Tibial artery (tissue), 4 donors: ENCODE results near the gene RRAD.

Experiments
- DNase-seq, 2 donors: peaks; one replicate each; pipeline ENCODE4 v3.0.0-alpha.2; 2019
- H3K27ac ChIP-seq, 2 donors: fragments of 200-600 bp; sonication (generic) in 1 of 2; 1 replicate in 1 of 2; 2 replicates in 1 of 2; pipeline ENCODE4 v1.5.1; 2018 to 2019; ENCODE audit warnings: mild to moderate bottlenecking in 1 of 2
- H3K27me3 ChIP-seq, 2 donors: fragments of 200-600 bp; sonication (generic) in 1 of 2; one replicate each; pipeline versions ENCODE4 v1.5.1 to v1.6.0; 2016 to 2019
- H3K36me3 ChIP-seq, 3 donors: fragments of 200-600 bp; sonication (generic) in 2 of 3; one replicate each; pipeline ENCODE4 v1.5.1; 2016 to 2019; ENCODE audit warnings: mild to moderate bottlenecking in 2 of 3
- H3K4me1 ChIP-seq, 4 donors: fragments of 200-600 bp; sonication (generic) in 2 of 4; 1 replicate in 3 of 4; 2 replicates in 1 of 4; pipeline ENCODE4 v1.5.1; 2016 to 2019
- H3K4me3 ChIP-seq, 2 donors: fragments of 200-600 bp; sonication (generic) in 1 of 2; 1 replicate in 1 of 2; 2 replicates in 1 of 2; pipeline ENCODE4 v1.5.1; 2018 to 2019; ENCODE audit warnings: mild to moderate bottlenecking in 2 of 2
- H3K9me3 ChIP-seq, 3 donors: fragments of 200-600 bp; sonication (generic) in 1 of 3; one replicate each; pipeline ENCODE4 v1.5.1; 2016 to 2019
- CTCF ChIP-seq, 2 experiments: fragments of 200-600 bp in 1 of 2; fragments of 450-650 bp in 1 of 2; IDR thresholded peaks; one replicate each; pipeline ENCODE4 v1.5.1; 2017 to 2019; ENCODE audit warnings: antibody characterized with exemption in 2 of 2, mild to moderate bottlenecking in 1 of 2, moderate library complexity in 1 of 2
- intact Hi-C: fragments of 100-400 bp; cut with DNase I; formaldehyde crosslinking; loops from one replicate; pipeline ENCODE4 v1.15.0; 2023; ENCODE audit warnings: low total_unique reads

RRAD gene

GRCh38 chr16:66920924-66921680 lies 4.2 kb downstream of the RRAD start:
- H3K27me3 ChIP-seq, result no peaks in the 10 kb centered on the region
- H3K36me3 ChIP-seq, result peaks cover 12 to 20% (median 20%) of the 10 kb centered on the region in 3 donors
- no peak overlapping the region for H3K4me3 ChIP-seq
- H3K27ac ChIP-seq, result peak overlapping the region; percentile 97
- H3K4me1 ChIP-seq, result peaks cover 0 to 54% (median 41%) of the 10 kb centered on the region in 4 donors
- no peak for TF ChIP-seq CTCF (IDR thresholded peaks at IDR 0.05)
- no peaks in the 10 kb centered on the region for H3K9me3 ChIP-seq
- intact Hi-C loops, result no loop called here
- no peak for DNase-seq

- peaks cover 0 to 50% (median 35%) of the 10 kb centered on the region in 4 donors for H3K4me1 ChIP-seq
- no peak overlapping the region for H3K4me3 ChIP-seq
- TF ChIP-seq CTCF (IDR thresholded peaks at IDR 0.05), result no peak
- DNase-seq, result no peak
- intact Hi-C loops, result no loop called here
- no peaks in the 10 kb centered on the region for H3K9me3 ChIP-seq
- H3K36me3 ChIP-seq, result peaks cover 12 to 20% (median 20%) of the 10 kb centered on the region in 3 donors
- H3K27me3 ChIP-seq, result no peaks in the 10 kb centered on the region
- peak overlapping the region; percentile 97 for H3K27ac ChIP-seq
These were observed 5.1 kb downstream of the RRAD start for GRCh38 chr16:66920299-66920590.

- no peak for DNase-seq
- H3K27me3 ChIP-seq, result no peaks in the 10 kb centered on the region
- H3K4me3 ChIP-seq, result no peak overlapping the region
- no peaks in the 10 kb centered on the region for H3K9me3 ChIP-seq
- H3K36me3 ChIP-seq, result peaks cover 12 to 20% (median 20%) of the 10 kb centered on the region in 3 donors
- intact Hi-C loops, result no loop called here
- peaks cover 0 to 50% (median 34%) of the 10 kb centered on the region in 4 donors for H3K4me1 ChIP-seq
- no peak for TF ChIP-seq CTCF (IDR thresholded peaks at IDR 0.05)
- peak overlapping the region; percentile 97 for H3K27ac ChIP-seq
These were observed 5.6 kb downstream of the RRAD start for GRCh38 chr16:66919569-66920298.

GRCh38 chr16:66918803-66919568 lies 6.3 kb downstream of the RRAD start, which contains the start of gene CDH16:
Gene CDH16, minus strand, starts transcription at chr16:66918885. Its CDS starts 820 bp downstream, at chr16:66918065.
- no peaks in the 10 kb centered on the region for H3K9me3 ChIP-seq
- H3K36me3 ChIP-seq, result peaks cover 12 to 20% (median 18%) of the 10 kb centered on the region in 3 donors
- DNase-seq, result no peak
- H3K27ac ChIP-seq, result peak within 1 kb of the TSS; percentile 97
- TF ChIP-seq CTCF (IDR thresholded peaks at IDR 0.05), result no peak
- H3K4me1 ChIP-seq, result peaks cover 0 to 46% (median 33%) of the 10 kb centered on the region in 4 donors
- intact Hi-C loops, result no loop called here
- no peaks in the 10 kb centered on the region for H3K27me3 ChIP-seq
- H3K4me3 ChIP-seq, result no peak within 1 kb of the TSS

GRCh38 chr16:66918355-66918754 lies 7.0 kb downstream of the RRAD start:
- Histone ChIP-seq H3K4me1 (peaks cover 0 to 41% (median 28%) of the 10 kb centered on the region in 4 donors), H3K27me3 (no peaks in the 10 kb centered on the region), H3K27ac (peak overlapping the region in 1 of 2 donors; percentile 97), H3K4me3 (no peak overlapping the region), H3K9me3 (no peaks in the 10 kb centered on the region), H3K36me3 (peaks cover 12 to 20% (median 14%) of the 10 kb centered on the region in 3 donors)
- no peak for DNase-seq
- no peak for TF ChIP-seq CTCF (IDR thresholded peaks at IDR 0.05)
- intact Hi-C loops, result no loop called here
